Transverse colon (tissue), 4 donors: Measurements from ENCODE around the gene TMEM37. TPM values are rescaled to one million over a fixed set of nuclear protein-coding genes. Genes with fewer than 3 reads are reported as not detected.

Source experiments
- DNase-seq: peaks from one replicate; pipeline ENCODE4 v3.0.0-alpha.2; 2019
- H3K27ac ChIP-seq, 4 donors: fragments of 200-600 bp; sonication (generic); 2 replicates each; pipeline ENCODE4 v1.5.1; 2016 to 2018; ENCODE audit warnings: inconsistent platforms in 4 of 4
- H3K27me3 ChIP-seq: fragments of 200-600 bp; sonication (generic); 2 replicates; pipeline ENCODE4 v1.5.1; 2017; ENCODE audit warnings: inconsistent platforms
- H3K36me3 ChIP-seq, 4 donors: fragments of 200-600 bp; sonication (generic); 2 replicates each; pipeline ENCODE4 v1.5.1; 2017 to 2019; ENCODE audit warnings: inconsistent platforms in 4 of 4
- H3K4me1 ChIP-seq, 4 donors: fragments of 200-600 bp; sonication (generic); 2 replicates each; pipeline ENCODE4 v1.5.1; 2017 to 2020; ENCODE audit warnings: inconsistent platforms in 4 of 4
- H3K4me3 ChIP-seq, 4 donors: fragments of 200-600 bp; sonication (generic); 1 replicate in 1 of 4; 2 replicates in 3 of 4; pipeline versions ENCODE4 v1.5.1 to v1.6.1; 2017 to 2019; ENCODE audit warnings: inconsistent platforms in 4 of 4
- H3K9me3 ChIP-seq, 2 donors: fragments of 200-600 bp; sonication (generic); 2 replicates each; pipeline ENCODE4 v1.5.1; 2017 to 2019; ENCODE audit warnings: inconsistent platforms in 2 of 2
- CTCF ChIP-seq, 5 experiments: fragments of 200-600 bp in 3 of 5; fragments of 450-650 bp in 2 of 5; sonication (generic) in 3 of 5; IDR thresholded peaks; 1 replicate in 2 of 5; 2 replicates in 3 of 5; pipeline ENCODE4 v1.5.1; 2016 to 2017; ENCODE audit warnings: antibody characterized with exemption in 5 of 5, inconsistent platforms in 3 of 5, mild to moderate bottlenecking in 2 of 5, moderate library complexity in 1 of 5
- EP300 ChIP-seq: sonication (generic); formaldehyde crosslinking; IDR thresholded peaks from one replicate; pipeline ENCODE4 v1.6.1; 2017; ENCODE audit warnings: antibody characterized with exemption, low read depth
- POLR2A ChIP-seq: fragments of 450-650 bp; IDR thresholded peaks from one replicate; pipeline ENCODE4 v1.6.1; 2016; ENCODE audit warnings: antibody characterized with exemption, mild to moderate bottlenecking, moderate library complexity
- POLR2AphosphoS5 ChIP-seq, 3 donors: sonication (generic); formaldehyde crosslinking; IDR thresholded peaks; one replicate each; pipeline ENCODE4 v1.6.1; 2016; ENCODE audit warnings: antibody characterized with exemption in 3 of 3
- WGBS, 2 donors: methylation state at CpG; one replicate each; pipeline ENCODE4 v1.1.5; 2018; ENCODE audit warnings: low coverage in 1 of 2; 5-methylcytosine and 5-hydroxymethylcytosine counted together
- in situ Hi-C, 4 donors: fragments of 200-750 bp; cut with MboI; loops; one replicate each; pipeline versions ENCODE4 v1.15.0 to v1.15.1; 2017; ENCODE audit warnings: low sequenced_read_pairs in 3 of 4, low pct_ligation_motif_present in 1 of 4, low pct_unique_long_range_greater_than_20kb in 1 of 4
- intact Hi-C: fragments of 100-400 bp; cut with DNase I; formaldehyde crosslinking; loops from one replicate; pipeline ENCODE4 v1.15.1; 2023; ENCODE audit warnings: low total_unique reads
- total RNA-seq, 4 donors: library from RNA; depleted of rRNA; stranded (reverse); fragments of >200 nt; gene quantifications; one replicate each; pipeline ENCODE4 v1.1.0, GENCODE V29; 2016

Gene TMEM37
- total RNA-seq, 4 donors from 2014 or later, result 18.7 to 210 (median 157) TPM

- H3K27me3 ChIP-seq, result no peaks in the 10 kb centered on the region
- H3K4me3 ChIP-seq, result no peak overlapping the region
- H3K4me1 ChIP-seq, result no peaks in the 10 kb centered on the region
- no peaks in the 10 kb centered on the region for H3K36me3 ChIP-seq
- intact Hi-C loops (loop anchor here (1.0 kb wide), 1 partner anchor 48 kb away; no protein-coding TSS in a partner anchor), in situ Hi-C loops (loop anchor here in 1 of 4 donors (5.0 kb wide), 1 partner anchor 59 kb away; no protein-coding TSS in a partner anchor)
- no peak overlapping the region for H3K27ac ChIP-seq
- no peak for TF ChIP-seq EP300
- TF ChIP-seq POLR2A, result no peak
- no peak for TF ChIP-seq CTCF (IDR thresholded peaks at IDR 0.05)
- TF ChIP-seq POLR2AphosphoS5 (IDR thresholded peaks at IDR 0.05), result no peak
- DNase-seq, result no peak
- 72 to 84% methylated on average over 4 of the region's 4 CpGs for WGBS, 2 donors
- H3K9me3 ChIP-seq, result no peaks in the 10 kb centered on the region
Observed at GRCh38 chr2:119466373-119466772, 34.7 kb downstream of the TMEM37 start.

GRCh38 chr2:119468154-119468955 lies 36.7 kb downstream of the TMEM37 start:
- in situ Hi-C loops (loop anchor here in 1 of 4 donors (5.0 kb wide), 1 partner anchor 61 kb away; no protein-coding TSS in a partner anchor), intact Hi-C loops (no loop called here)
- H3K36me3 ChIP-seq, result no peaks in the 10 kb centered on the region
- no peaks in the 10 kb centered on the region for H3K27me3 ChIP-seq
- TF ChIP-seq POLR2A, result no peak
- no peak for TF ChIP-seq CTCF (IDR thresholded peaks at IDR 0.05)
- TF ChIP-seq POLR2AphosphoS5 (IDR thresholded peaks at IDR 0.05), result no peak
- TF ChIP-seq EP300, result no peak
- no peak overlapping the region for H3K4me3 ChIP-seq
- 57 to 63% methylated on average over 3 of the region's 3 CpGs for WGBS, 2 donors
- no peaks in the 10 kb centered on the region for H3K9me3 ChIP-seq
- H3K4me1 ChIP-seq, result peaks cover 0 to 4% (median 0%) of the 10 kb centered on the region in 4 donors
- no peak for DNase-seq
- H3K27ac ChIP-seq, result no peak overlapping the region

- 80 to 96% methylated on average over 4 to 6 of the region's 6 CpGs for WGBS, 2 donors
Observed at GRCh38 chr2:119469131-119469530, 37.5 kb downstream of the TMEM37 start.

More at GRCh38 chr2:119469131-119469530, 37.5 kb downstream of the TMEM37 start:
- in situ Hi-C loops, result loop anchor here in 1 of 4 donors (5.0 kb wide), 1 partner anchor 62 kb away; no protein-coding TSS in a partner anchor
- intact Hi-C loops, result no loop called here
- H3K4me1 ChIP-seq, result peaks cover 0 to 4% (median 0%) of the 10 kb centered on the region in 4 donors
- H3K27me3 ChIP-seq, result no peaks in the 10 kb centered on the region
- H3K36me3 ChIP-seq, result no peaks in the 10 kb centered on the region
- H3K27ac ChIP-seq, result no peak overlapping the region
- TF ChIP-seq POLR2A (no peak), POLR2AphosphoS5 (IDR thresholded peaks at IDR 0.05) (no peak), EP300 (no peak), CTCF (IDR thresholded peaks at IDR 0.05) (no peak)
- no peak for DNase-seq
- no peak overlapping the region for H3K4me3 ChIP-seq
- no peaks in the 10 kb centered on the region for H3K9me3 ChIP-seq
